ENCODE data around the gene CARD19. TPM values are rescaled to one million over a fixed set of nuclear protein-coding genes. Genes with fewer than 3 reads are reported as not detected.

CARD19 gene
- total RNA-seq, 2 donors from 2014 or later, result 16.4 to 21.9 TPM

DNA sequence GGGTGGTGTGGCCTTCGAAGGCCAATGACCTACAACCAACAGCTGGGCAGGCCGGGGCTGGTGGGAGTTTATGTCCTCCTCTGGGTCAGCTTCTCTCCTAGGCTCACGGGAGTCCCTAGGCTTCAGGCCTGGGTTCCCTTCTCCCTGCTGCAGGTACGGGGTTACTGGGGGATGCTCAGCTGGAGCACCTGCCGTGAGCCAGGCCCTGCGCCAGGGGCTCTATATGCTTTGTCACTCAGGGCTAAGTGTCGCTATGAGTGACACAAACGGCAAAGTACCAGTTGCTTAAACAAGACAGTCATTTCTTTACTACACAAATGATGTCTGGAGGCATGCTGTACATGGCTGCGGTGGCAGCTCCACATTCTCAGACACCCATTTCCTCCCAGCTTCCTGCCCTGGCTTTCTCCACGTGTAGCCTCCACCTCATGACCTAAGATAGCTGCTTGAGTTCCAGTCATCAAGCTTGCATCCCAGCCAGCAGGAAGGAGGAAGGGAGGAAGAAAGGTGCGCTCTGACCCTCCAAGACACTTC lies 60.5 kb downstream of the CARD19 start:
- no peak for DNase-seq
- no peak overlapping the region for H3K4me3 ChIP-seq (ENCODE audit: low read length)
- Mint-ChIP-seq H3K27ac (no peak overlapping the region), H3K4me1 (peaks cover 6% of the 10 kb centered on the region), H3K4me3 (no peak overlapping the region), H3K27me3 (ENCODE audit: insufficient read depth) (no peaks in the 10 kb centered on the region), H3K9me3 (no peaks in the 10 kb centered on the region), H3K36me3 (ENCODE audit: low read depth) (no peaks in the 10 kb centered on the region)
- no peaks in the 10 kb centered on the region for H3K36me3 ChIP-seq (ENCODE audit: control insufficient read depth, insufficient read depth, low read length)
- H3K4me1 ChIP-seq (ENCODE audit: control insufficient read depth, insufficient read depth, low read length), result no peaks in the 10 kb centered on the region
- no peaks in the 10 kb centered on the region for H3K27me3 ChIP-seq (ENCODE audit: control insufficient read depth, insufficient read depth, low read length, poor library complexity, severe bottlenecking)
- H3K9me3 ChIP-seq (ENCODE audit: control insufficient read depth, low read length), result no peaks in the 10 kb centered on the region
- TF ChIP-seq, protein P1, sequence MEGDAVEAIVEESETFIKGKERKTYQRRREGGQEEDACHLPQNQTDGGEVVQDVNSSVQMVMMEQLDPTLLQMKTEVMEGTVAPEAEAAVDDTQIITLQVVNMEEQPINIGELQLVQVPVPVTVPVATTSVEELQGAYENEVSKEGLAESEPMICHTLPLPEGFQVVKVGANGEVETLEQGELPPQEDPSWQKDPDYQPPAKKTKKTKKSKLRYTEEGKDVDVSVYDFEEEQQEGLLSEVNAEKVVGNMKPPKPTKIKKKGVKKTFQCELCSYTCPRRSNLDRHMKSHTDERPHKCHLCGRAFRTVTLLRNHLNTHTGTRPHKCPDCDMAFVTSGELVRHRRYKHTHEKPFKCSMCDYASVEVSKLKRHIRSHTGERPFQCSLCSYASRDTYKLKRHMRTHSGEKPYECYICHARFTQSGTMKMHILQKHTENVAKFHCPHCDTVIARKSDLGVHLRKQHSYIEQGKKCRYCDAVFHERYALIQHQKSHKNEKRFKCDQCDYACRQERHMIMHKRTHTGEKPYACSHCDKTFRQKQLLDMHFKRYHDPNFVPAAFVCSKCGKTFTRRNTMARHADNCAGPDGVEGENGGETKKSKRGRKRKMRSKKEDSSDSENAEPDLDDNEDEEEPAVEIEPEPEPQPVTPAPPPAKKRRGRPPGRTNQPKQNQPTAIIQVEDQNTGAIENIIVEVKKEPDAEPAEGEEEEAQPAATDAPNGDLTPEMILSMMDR (conservative IDR thresholded peaks at IDR 0.05), result no peak
- WGBS, 2 experiments (ENCODE audit: insufficient coverage in 1 of 2, insufficient read length in 1 of 2), result 91 to 100% methylated on average over 7 to 11 of the region's 11 CpGs
- no peak overlapping the region for H3K27ac ChIP-seq (ENCODE audit: low read depth, low read length)
- no peak overlapping the region for H3K9ac ChIP-seq (ENCODE audit: extremely low read depth, low read length, poor library complexity, severe bottlenecking)

DNA sequence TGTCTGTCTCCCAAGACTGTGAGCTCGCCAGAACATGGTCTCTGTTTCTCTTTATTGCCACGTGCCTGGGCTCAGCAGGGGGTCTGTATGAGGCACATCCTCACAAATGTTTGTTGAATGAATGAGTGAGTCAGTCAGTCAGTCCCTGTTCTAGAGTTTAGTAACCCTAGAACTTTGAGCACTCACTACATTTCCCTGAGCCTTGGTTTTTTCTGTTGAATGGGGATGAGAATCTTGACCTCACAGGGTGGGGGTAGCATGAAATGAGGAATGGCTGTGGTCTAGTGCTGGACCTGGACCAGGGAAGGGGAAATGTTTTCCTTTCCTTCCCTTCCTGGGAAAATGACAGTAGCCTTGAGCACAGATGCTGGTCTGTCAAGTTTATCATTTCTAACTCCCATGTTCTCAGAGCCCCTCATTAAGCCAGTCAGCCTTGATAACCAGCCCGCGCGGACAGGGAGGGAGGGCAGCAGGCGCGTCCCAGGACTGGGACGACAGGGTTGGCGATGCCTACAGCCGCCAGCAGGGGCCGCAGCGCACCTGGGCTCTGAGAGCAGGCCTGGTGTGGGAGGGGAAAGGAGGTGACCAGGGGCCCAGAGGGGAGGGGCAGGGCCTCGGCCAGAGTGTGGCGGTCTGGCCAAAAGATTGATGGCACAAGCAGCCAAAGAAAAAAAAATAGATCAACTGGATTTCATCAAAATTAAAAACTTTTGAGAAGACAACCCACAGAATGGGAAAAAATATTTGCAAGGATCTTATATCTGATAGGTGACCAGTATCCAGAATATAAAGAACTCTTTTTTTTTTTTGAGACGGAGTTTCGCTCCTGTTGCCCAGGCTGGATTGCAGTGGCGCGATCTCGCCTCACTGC lies 63.8 kb downstream of the CARD19 start:
- H3K36me3 Mint-ChIP-seq (ENCODE audit: low read depth), result no peaks in the 10 kb centered on the region
- 32 to 50% methylated on average over 9 to 19 of the region's 19 CpGs for WGBS, 2 experiments (ENCODE audit: insufficient coverage in 1 of 2, insufficient read length in 1 of 2)
- Histone ChIP-seq H3K9ac (ENCODE audit: extremely low read depth, low read length, poor library complexity, severe bottlenecking) (no peak overlapping the region), H3K27me3 (ENCODE audit: control insufficient read depth, insufficient read depth, low read length, poor library complexity, severe bottlenecking) (no peaks in the 10 kb centered on the region), H3K4me3 (ENCODE audit: low read length) (no peak overlapping the region), H3K9me3 (ENCODE audit: control insufficient read depth, low read length) (no peaks in the 10 kb centered on the region), H3K27ac (ENCODE audit: low read depth, low read length) (no peak overlapping the region), H3K4me1 (ENCODE audit: control insufficient read depth, insufficient read depth, low read length) (no peaks in the 10 kb centered on the region), H3K36me3 (ENCODE audit: control insufficient read depth, insufficient read depth, low read length) (no peaks in the 10 kb centered on the region)
- H3K27me3 Mint-ChIP-seq (ENCODE audit: insufficient read depth), result no peaks in the 10 kb centered on the region
- no peaks in the 10 kb centered on the region for H3K9me3 Mint-ChIP-seq
- peak; percentile 98 for DNase-seq
- TF ChIP-seq, protein P1 (conservative IDR thresholded peaks at IDR 0.05), result peak; percentile 98
- H3K4me3 Mint-ChIP-seq, result no peak overlapping the region
- no peak overlapping the region for H3K27ac Mint-ChIP-seq
- peaks cover 6% of the 10 kb centered on the region for H3K4me1 Mint-ChIP-seq

DNA sequence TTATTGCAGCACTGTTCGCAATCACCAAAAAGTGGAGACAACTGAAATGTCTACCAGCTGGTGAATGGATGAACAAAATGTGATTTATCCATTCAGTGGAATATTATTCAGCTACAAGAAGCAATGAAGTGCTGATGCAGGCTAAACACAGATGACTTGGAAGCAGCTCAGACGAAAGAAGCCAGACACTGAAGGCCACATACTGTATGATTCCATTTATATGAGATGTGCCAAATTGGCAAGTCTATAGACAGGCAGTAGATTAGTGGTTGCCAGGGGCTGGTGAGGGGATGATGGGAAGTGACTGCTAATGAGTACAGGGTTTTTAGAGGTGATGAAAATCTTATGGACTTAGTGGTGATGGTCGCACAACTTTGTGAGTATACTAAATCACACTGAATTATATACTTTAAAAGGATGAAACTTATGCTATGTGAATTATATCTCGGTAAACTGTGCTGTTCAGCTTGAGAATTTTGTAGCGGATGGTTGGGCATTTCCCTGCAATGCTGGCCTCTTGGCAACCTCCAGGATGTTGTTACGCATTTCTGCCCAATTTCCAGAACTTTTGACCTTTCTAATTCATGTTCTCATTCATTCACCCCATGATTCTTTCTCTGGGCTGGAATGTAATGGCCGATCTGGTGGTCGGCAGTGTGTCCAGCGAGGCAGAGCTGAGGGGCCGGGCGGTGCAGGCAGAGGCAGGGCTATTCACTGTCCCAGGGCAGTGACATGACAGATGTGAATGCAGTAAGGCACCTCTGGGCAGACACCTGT lies 66.0 kb downstream of the CARD19 start:
- H3K4me1 ChIP-seq (ENCODE audit: control insufficient read depth, insufficient read depth, low read length), result no peaks in the 10 kb centered on the region
- no peak overlapping the region for H3K27ac ChIP-seq (ENCODE audit: low read depth, low read length)
- no peaks in the 10 kb centered on the region for H3K36me3 Mint-ChIP-seq (ENCODE audit: low read depth)
- no peaks in the 10 kb centered on the region for H3K27me3 Mint-ChIP-seq (ENCODE audit: insufficient read depth)
- no peaks in the 10 kb centered on the region for H3K36me3 ChIP-seq (ENCODE audit: control insufficient read depth, insufficient read depth, low read length)
- peaks cover 5% of the 10 kb centered on the region for H3K4me1 Mint-ChIP-seq
- no peaks in the 10 kb centered on the region for H3K9me3 Mint-ChIP-seq
- 78 to 92% methylated on average over 4 to 10 of the region's 11 CpGs for WGBS, 2 experiments (ENCODE audit: insufficient coverage in 1 of 2, insufficient read length in 1 of 2)
- TF ChIP-seq, protein P1 (conservative IDR thresholded peaks at IDR 0.05), result no peak
- no peak overlapping the region for H3K27ac Mint-ChIP-seq
- no peaks in the 10 kb centered on the region for H3K27me3 ChIP-seq (ENCODE audit: control insufficient read depth, insufficient read depth, low read length, poor library complexity, severe bottlenecking)
- no peak overlapping the region for H3K9ac ChIP-seq (ENCODE audit: extremely low read depth, low read length, poor library complexity, severe bottlenecking)
- no peaks in the 10 kb centered on the region for H3K9me3 ChIP-seq (ENCODE audit: control insufficient read depth, low read length)
- no peak overlapping the region for H3K4me3 Mint-ChIP-seq
- H3K4me3 ChIP-seq (ENCODE audit: low read length), result no peak overlapping the region
- no peak for DNase-seq

Other genes starting within 250 kb of the CARD19 start
- 10 to 100 TPM in 1 of 2 donors, 1 to 10 TPM in 1; 9.3 to 17.7 TPM for gene ZNF484, start 218.2 kb upstream of the CARD19 start, total RNA-seq
- gene FGD3, start 148.7 kb upstream of the CARD19 start, total RNA-seq, result 1 to 10 TPM; 1.4 to 1.9 TPM
- gene SUSD3, start 37.5 kb upstream of the CARD19 start, total RNA-seq, result 1 to 10 TPM; 5.1 to 5.9 TPM
- 10 to 100 TPM; 24.2 to 32.0 TPM for gene NINJ1, start 38.0 kb downstream of the CARD19 start, total RNA-seq
- gene WNK2, start 87.9 kb downstream of the CARD19 start, total RNA-seq, result 10 to 100 TPM; 46.1 to 48.8 TPM